HG03442 (cell line): ENCODE results near the gene PRDM5.

ENCODE experiments used
- ATAC-seq: cut with Tn5 transposase; IDR thresholded peaks from one replicate; pipeline ENCODE4 v1.9.1; 2021; ENCODE audit warnings: mild to moderate bottlenecking, moderate library complexity; ENCODE audit not compliant: unreplicated experiment

PRDM5 gene

DNA sequence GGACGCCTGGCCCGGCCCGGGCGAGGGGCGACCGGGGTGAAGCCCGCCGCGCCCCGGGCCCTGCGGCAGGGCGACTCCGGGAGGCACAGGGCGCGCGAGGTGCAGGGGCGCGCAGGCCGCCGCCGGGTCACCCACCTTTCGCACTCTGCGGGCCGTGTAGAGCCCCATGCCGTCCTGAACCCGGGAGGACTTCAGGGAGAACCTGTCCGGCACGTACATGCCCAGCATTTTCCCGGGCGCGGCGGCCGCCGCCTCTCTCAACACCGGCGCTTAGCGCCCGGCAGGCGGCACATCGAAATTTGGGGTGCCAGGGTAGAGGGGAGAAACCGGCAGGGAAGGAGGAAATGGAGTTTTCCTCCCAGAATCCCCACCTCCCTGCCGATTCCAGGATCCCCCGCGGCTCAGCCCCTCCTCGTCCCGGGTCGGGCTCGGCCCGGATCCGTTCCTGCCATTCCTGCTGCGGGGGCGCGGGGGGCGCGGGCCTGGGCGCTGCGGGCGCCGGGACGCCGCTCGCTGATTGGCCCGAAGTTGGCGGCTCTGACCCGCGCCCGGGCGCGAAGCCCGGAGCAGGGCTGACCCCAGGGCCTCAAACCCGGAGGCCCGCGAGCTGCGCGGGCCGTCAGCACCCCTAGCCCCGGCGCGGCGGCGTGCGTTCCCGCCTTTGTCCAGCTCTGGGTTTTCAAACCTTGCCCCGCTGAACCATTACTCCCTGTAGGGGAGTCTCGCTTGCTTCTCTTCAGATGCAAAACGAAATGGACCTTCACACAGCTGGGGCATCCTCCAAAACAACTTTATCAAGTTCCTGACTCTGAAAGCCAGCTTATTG, at the start of gene PRDM5:
PRDM5 (minus strand) TSS at position 346 of the 826 bp plus-strand sequence; CDS start at position 228, 118 bp downstream.
- no peak for ATAC-seq

- ATAC-seq, result no peak
Measured at GRCh38 chr4:120971884-120972283, 49.4 kb upstream of the PRDM5 start.

GRCh38 chr4:120965938-120966337, 43.4 kb upstream of the PRDM5 start:
- ATAC-seq, result no peak

- no peak for ATAC-seq
Measured at GRCh38 chr4:120964596-120964995, 42.1 kb upstream of the PRDM5 start.

DNA sequence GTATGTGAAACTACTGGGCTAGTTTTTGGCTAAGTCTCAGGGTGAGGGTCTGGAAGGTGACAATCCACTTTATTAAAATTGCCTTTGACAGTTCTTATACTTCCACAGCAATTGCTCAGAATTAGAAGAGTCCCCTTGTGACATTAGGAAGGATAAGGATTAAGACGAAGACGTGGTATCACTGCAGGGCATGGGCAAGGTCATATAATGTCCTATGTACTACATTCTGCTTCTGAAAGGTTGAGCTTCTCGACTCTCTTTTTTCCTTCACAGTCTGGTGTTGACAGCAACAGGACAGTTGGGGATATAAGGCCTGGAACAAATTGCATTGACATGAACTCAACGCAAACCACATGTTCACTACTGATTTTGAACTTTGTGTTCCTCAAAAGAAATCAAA, 40.9 kb upstream of the PRDM5 start:
- no peak for ATAC-seq

DNA sequence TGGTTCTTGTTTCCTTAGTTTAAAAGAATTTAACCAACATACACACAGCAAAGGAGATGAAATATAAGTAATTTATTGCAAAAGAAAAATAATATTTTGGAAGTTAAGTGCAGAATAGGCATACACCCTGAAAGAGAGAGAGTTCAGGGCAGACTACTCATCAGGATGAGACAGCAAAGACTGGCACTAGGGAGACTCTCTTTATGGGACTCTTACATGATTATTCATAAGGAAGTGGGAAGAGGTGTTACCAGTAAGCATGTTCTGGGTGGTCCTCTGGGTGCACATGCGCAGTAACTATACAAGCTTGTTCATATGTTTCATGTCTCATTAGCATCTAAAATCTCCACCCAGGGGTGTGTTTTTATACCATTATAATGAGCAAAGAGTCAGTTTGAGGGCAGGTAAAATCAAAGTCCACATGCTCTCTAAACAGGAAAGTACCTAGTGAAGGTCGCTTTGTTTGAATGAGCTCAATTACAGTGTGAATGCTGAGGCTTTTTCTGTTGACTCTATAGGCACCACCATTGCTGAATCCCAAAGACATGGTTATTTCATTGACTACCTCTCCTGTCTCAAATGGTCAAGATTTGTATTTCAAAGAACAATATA, 38.2 kb upstream of the PRDM5 start:
- ATAC-seq, result no peak

DNA sequence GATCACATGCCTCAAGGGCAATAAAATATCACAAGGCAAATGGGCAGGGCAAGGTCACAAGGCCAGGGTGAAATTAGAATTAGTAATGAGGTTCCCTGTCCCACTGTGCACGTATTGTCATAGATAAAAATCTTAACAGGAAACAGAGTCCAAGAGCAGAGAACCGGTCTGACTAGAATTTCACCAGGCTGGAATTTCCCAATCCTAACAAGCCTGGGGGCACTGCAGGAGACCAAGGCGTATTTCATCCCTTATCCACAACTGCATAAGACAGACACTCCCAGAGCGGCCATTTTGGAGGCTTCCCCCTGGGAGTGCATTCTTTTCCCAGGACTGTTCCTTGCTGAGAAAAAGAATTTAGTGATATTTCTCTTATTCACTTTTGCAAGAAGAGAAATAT, 25.9 kb upstream of the PRDM5 start:
- ATAC-seq, result no peak

- ATAC-seq, result no peak
Measured at GRCh38 chr4:120942776-120943175, 20.2 kb upstream of the PRDM5 start.

- no peak for ATAC-seq
Measured at GRCh38 chr4:120940547-120940946, 18.0 kb upstream of the PRDM5 start.

- ATAC-seq, result no peak
Measured at GRCh38 chr4:120939693-120940092, 17.2 kb upstream of the PRDM5 start.

DNA sequence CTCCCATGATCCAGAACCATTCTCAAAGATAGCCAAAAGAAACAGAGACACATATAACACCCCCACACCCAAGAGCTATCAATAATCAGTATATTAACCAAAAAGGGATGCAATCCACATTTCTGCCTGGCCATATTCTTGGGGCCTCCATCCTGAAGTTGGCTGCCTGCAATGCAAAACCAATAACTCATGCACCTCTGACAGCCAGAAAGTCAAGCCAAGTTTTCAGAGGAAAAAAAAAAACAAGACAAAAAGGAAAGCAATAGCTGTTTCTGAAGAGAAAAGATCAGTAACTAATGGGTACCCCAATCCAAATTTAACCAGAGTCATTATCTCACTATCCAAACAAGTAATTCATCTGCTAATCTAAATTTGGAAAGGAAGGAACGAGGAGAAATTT, 7.3 kb upstream of the PRDM5 start:
- ATAC-seq, result no peak

GRCh38 chr4:120927801-120928409, 5.4 kb upstream of the PRDM5 start:
- ATAC-seq, result no peak

- no peak for ATAC-seq
Measured at GRCh38 chr4:120926358-120927025, 4.0 kb upstream of the PRDM5 start.

GRCh38 chr4:120924931-120925330, 2.4 kb upstream of the PRDM5 start:
- ATAC-seq, result no peak

DNA sequence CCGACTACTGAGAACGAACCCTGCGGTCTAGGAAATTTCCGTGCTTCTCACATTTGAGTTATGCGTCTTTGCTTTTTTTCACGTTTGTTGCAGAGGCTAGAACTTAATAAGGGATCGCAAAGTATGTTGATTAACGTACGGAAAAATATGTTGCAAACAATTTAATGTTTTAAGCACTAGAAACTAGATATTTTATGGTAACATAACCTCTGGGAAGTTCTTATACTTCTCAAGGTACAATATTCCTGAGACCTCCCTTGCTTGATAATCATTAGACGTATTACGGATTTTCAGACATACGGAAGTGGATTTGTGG, 639 bp upstream of the PRDM5 start:
- no peak for ATAC-seq

- no peak for ATAC-seq
Measured at GRCh38 chr4:120921456-120922380, 808 bp downstream of the PRDM5 start.

- no peak for ATAC-seq
Measured at GRCh38 chr4:120920666-120921065, 1.9 kb downstream of the PRDM5 start.

DNA sequence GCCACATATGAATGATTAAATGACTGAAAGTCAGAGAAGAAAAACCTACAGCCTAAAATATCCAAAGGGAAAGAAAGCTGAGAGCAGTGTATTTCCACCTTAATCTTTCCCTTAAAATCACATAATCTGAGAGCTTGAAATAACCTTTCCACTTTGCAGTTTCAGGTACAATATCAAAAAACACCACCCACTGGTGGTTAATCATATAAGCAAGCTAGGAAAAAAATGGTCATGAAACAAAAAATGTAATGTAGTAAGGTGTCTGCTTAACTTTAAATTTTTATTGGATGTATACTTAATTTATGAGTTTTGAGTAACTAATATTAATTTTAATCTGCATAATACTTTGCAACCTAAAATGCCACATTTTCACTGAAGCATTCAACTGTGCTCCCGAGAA, 3.2 kb downstream of the PRDM5 start:
- no peak for ATAC-seq

DNA sequence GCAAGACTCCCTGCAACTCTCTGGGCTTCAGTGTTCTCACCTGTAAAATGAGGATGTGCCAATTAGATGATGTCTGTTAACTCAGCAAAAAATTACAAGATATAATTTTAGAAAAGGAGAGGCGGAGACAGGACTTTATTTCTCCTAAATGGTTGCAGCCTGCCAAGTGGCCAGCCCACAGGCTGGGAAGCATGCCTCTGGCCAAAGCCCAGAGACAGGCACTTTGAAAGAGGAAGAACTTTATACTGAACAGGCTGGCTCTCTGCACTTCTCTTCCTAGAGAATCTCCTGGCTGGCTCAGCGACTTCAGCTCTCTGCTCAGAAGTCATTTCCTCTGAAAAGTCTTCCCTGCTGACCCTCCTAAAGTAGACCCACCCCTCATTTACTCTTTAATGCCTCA, 3.7 kb downstream of the PRDM5 start:
- no peak for ATAC-seq

DNA sequence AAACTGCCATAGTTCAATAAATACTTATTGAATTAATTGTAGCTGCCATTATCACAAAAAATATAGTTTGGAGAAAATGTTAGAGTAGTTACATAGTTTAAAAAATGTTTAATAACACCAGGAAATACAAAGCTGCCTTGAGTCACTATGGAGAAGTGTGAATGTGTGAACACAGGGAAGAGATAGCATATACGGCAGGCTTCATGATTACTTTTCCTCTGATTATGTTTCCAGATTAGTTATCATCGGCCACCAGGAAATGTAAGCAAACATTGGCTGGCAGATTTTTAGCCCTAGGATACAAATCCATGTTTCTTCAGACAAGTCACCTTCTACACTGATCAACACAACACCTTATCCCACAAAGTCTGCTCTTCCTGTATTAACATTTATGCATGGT, 4.4 kb downstream of the PRDM5 start:
- no peak for ATAC-seq

- ATAC-seq, result no peak
Measured at GRCh38 chr4:120916937-120917336, 5.6 kb downstream of the PRDM5 start.
